SU-DHL-6 (cell line): Measurements from ENCODE around the gene HDAC11.

ENCODE experiments used
- H2AFZ ChIP-seq: fragments of 200-600 bp; sonication (generic); 2 replicates; pipeline ENCODE4 v1.6.1; 2014; ENCODE audit warnings: low read depth, mild to moderate bottlenecking, moderate library complexity, mixed read lengths, antibody characterized with exemption, low read length; ENCODE audit not compliant: severe bottlenecking
- H3F3A ChIP-seq: fragments of 200-600 bp; shearing (Covaris generic); 2 replicates; pipeline ENCODE4 v1.6.0; 2016; ENCODE audit warnings: antibody characterized with exemption, mild to moderate bottlenecking; ENCODE audit not compliant: insufficient read depth
- H3K27ac ChIP-seq: fragments of 200-600 bp; sonication (generic); 2 replicates; pipeline ENCODE4 v1.5.1; 2016; ENCODE audit warnings: low read depth, mild to moderate bottlenecking, low read length, moderate library complexity, mixed read lengths
- H3K27me3 ChIP-seq: fragments of 200-600 bp; sonication (generic), shearing (Covaris generic); 2 replicates; pipeline ENCODE4 v1.6.0; 2014; ENCODE audit warnings: mild to moderate bottlenecking, low read length
- H3K36me3 ChIP-seq: fragments of 200-600 bp; sonication (generic); 2 replicates; pipeline ENCODE4 v1.6.1; 2014; ENCODE audit warnings: mild to moderate bottlenecking, low read length, mixed read lengths
- H3K4me2 ChIP-seq: fragments of 300-600, 200-600 bp; shearing (Covaris generic), sonication (generic); 2 replicates; pipeline ENCODE4 v1.6.0; 2014; ENCODE audit warnings: low read length, low read depth, mild to moderate bottlenecking; ENCODE audit not compliant: poor library complexity, severe bottlenecking
- H3K4me3 ChIP-seq: fragments of 200-600 bp; sonication (generic); 2 replicates; pipeline ENCODE4 v1.5.1; 2014; ENCODE audit warnings: antibody characterized with exemption, low read length, mild to moderate bottlenecking, mixed read lengths; ENCODE audit not compliant: insufficient read depth, poor library complexity, severe bottlenecking
- H3K79me2 ChIP-seq: fragments of 200-600 bp; sonication (generic); 2 replicates; pipeline ENCODE4 v1.6.1; 2014; ENCODE audit warnings: mild to moderate bottlenecking, low read length, moderate library complexity; ENCODE audit not compliant: insufficient read depth
- H3K9ac ChIP-seq: fragments of 200-600 bp; sonication (generic); 2 replicates; pipeline ENCODE4 v1.7.0; 2014; ENCODE audit warnings: mild to moderate bottlenecking, low read length
- H3K9me2 ChIP-seq: fragments of 200-600 bp; sonication (generic); replicated peaks from 2 replicates; pipeline ENCODE4 v1.6.1; 2014; ENCODE audit warnings: low read length; ENCODE audit not compliant: insufficient read depth
- H3K9me3 ChIP-seq: fragments of 200-600 bp; sonication (generic); 2 replicates; pipeline ENCODE4 v1.6.1; 2014; ENCODE audit warnings: low read length, mixed read lengths; ENCODE audit not compliant: insufficient read depth
- H4K20me1 ChIP-seq: fragments of 200-600 bp; sonication (generic); 2 replicates; pipeline ENCODE4 v1.6.1; 2014; ENCODE audit warnings: low read depth, mild to moderate bottlenecking, antibody characterized with exemption, low read length, moderate library complexity, mixed read lengths
- EZH2phosphoT487 ChIP-seq: fragments of 200-600 bp; sonication (generic), shearing (Covaris generic); conservative IDR thresholded peaks from 2 replicates; pipeline ENCODE4 v1.6.1; 2018; ENCODE audit warnings: mild to moderate bottlenecking, antibody characterized with exemption, low read length, moderate library complexity, mixed read lengths
- TF ChIP-seq, protein P1 (sequence below): fragments of 200-600 bp; sonication (generic); IDR thresholded peaks from one replicate; pipeline ENCODE4 v1.5.1; 2017; ENCODE audit warnings: antibody characterized with exemption, mild to moderate bottlenecking, low read length, moderate library complexity; ENCODE audit not compliant: insufficient read depth, poor library complexity, severe bottlenecking

Gene HDAC11

GRCh38 chr3:13455644-13456043, 24.5 kb upstream of the HDAC11 start:
- H4K20me1 ChIP-seq, result no peaks in the 10 kb centered on the region
- no peaks in the 10 kb centered on the region for H3K79me2 ChIP-seq
- H3K27me3 ChIP-seq, result no peaks in the 10 kb centered on the region
- H3K27ac ChIP-seq, result no peak overlapping the region
- TF ChIP-seq, protein P1, sequence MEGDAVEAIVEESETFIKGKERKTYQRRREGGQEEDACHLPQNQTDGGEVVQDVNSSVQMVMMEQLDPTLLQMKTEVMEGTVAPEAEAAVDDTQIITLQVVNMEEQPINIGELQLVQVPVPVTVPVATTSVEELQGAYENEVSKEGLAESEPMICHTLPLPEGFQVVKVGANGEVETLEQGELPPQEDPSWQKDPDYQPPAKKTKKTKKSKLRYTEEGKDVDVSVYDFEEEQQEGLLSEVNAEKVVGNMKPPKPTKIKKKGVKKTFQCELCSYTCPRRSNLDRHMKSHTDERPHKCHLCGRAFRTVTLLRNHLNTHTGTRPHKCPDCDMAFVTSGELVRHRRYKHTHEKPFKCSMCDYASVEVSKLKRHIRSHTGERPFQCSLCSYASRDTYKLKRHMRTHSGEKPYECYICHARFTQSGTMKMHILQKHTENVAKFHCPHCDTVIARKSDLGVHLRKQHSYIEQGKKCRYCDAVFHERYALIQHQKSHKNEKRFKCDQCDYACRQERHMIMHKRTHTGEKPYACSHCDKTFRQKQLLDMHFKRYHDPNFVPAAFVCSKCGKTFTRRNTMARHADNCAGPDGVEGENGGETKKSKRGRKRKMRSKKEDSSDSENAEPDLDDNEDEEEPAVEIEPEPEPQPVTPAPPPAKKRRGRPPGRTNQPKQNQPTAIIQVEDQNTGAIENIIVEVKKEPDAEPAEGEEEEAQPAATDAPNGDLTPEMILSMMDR, result no peak
- TF ChIP-seq EZH2phosphoT487, result no peak
- no peaks in the 10 kb centered on the region for H3K9me2 ChIP-seq
- H3K9ac ChIP-seq, result no peak overlapping the region
- 0 out of 2 replicates have a peak, but pooled peaks cover 4% of the 10 kb centered on the region for H3F3A ChIP-seq
- no peak overlapping the region for H2AFZ ChIP-seq
- no peak overlapping the region for H3K4me2 ChIP-seq
- H3K36me3 ChIP-seq, result no peaks in the 10 kb centered on the region
- H3K9me3 ChIP-seq, result no peaks in the 10 kb centered on the region
- H3K4me3 ChIP-seq, result no peak overlapping the region

GRCh38 chr3:13457593-13457992, 22.5 kb upstream of the HDAC11 start:
- Histone ChIP-seq H3K9me2 (no peaks in the 10 kb centered on the region), H2AFZ (no peak overlapping the region), H3K36me3 (no peaks in the 10 kb centered on the region), H3K4me3 (no peak overlapping the region), H3F3A (no peaks in the 10 kb centered on the region), H3K4me2 (no peak overlapping the region), H3K9ac (no peak overlapping the region), H3K79me2 (no peaks in the 10 kb centered on the region), H3K27me3 (no peaks in the 10 kb centered on the region), H3K27ac (no peak overlapping the region), H4K20me1 (no peaks in the 10 kb centered on the region), H3K9me3 (no peaks in the 10 kb centered on the region)
- TF ChIP-seq, protein P1, result no peak
- TF ChIP-seq EZH2phosphoT487, result no peak

- Histone ChIP-seq H3K36me3 (no peaks in the 10 kb centered on the region), H3K4me2 (no peak overlapping the region), H3K27ac (no peak overlapping the region), H4K20me1 (no peaks in the 10 kb centered on the region), H3K4me3 (no peak overlapping the region), H3K9ac (no peak overlapping the region), H2AFZ (no peak overlapping the region), H3K27me3 (no peaks in the 10 kb centered on the region), H3K9me3 (no peaks in the 10 kb centered on the region), H3F3A (no peaks in the 10 kb centered on the region), H3K79me2 (no peaks in the 10 kb centered on the region), H3K9me2 (no peaks in the 10 kb centered on the region)
- no peak for TF ChIP-seq EZH2phosphoT487
- TF ChIP-seq, protein P1, result no peak
These were observed 20.3 kb upstream of the HDAC11 start for GRCh38 chr3:13459605-13460340.
